Measurements from ENCODE around the gene BMP2K.
"Not testable (repeated sequence)": the region's sequence is repeated elsewhere in the genome, so short reads cannot be mapped to it uniquely, and the experiment has no call there.

Gene BMP2K

GRCh38 chr4:78863254-78863869, 87.2 kb downstream of the BMP2K start:
- no peak for DNase-seq (ENCODE audit: low read depth in 2 of 2)

GRCh38 chr4:78863991-78864390, 87.8 kb downstream of the BMP2K start:
- DNase-seq (ENCODE audit: low read depth in 2 of 2): no peak

GRCh38 chr4:78864405-78865024, 88.4 kb downstream of the BMP2K start:
- no peak for DNase-seq (ENCODE audit: low read depth in 2 of 2)

- DNase-seq (ENCODE audit: low read depth in 2 of 2): no peak
Measured at GRCh38 chr4:78865451-78865850, 89.3 kb downstream of the BMP2K start.

- DNase-seq (ENCODE audit: low read depth in 2 of 2): not testable (repeated sequence)
Measured at GRCh38 chr4:78868712-78869111, 92.6 kb downstream of the BMP2K start.

- DNase-seq (ENCODE audit: low read depth in 2 of 2): no peak
Measured at GRCh38 chr4:78870056-78870455, 93.9 kb downstream of the BMP2K start.

- DNase-seq (ENCODE audit: low read depth in 2 of 2): no peak
Measured at GRCh38 chr4:78876568-78877320, 100.6 kb downstream of the BMP2K start.

GRCh38 chr4:78878031-78878430, 101.9 kb downstream of the BMP2K start:
- no peak for DNase-seq (ENCODE audit: low read depth in 2 of 2)

GRCh38 chr4:78880874-78881492, 104.8 kb downstream of the BMP2K start:
- no peak for DNase-seq (ENCODE audit: low read depth in 2 of 2)

- DNase-seq (ENCODE audit: low read depth in 2 of 2): no peak
Measured at GRCh38 chr4:78885598-78885997, 109.4 kb downstream of the BMP2K start.

GRCh38 chr4:78889955-78890354, 113.8 kb downstream of the BMP2K start:
- no peak for DNase-seq (ENCODE audit: low read depth in 2 of 2)

- no peak for DNase-seq (ENCODE audit: low read depth in 2 of 2)
Measured at GRCh38 chr4:78899302-78899701, 123.2 kb downstream of the BMP2K start.

GRCh38 chr4:78901882-78902281, 125.7 kb downstream of the BMP2K start:
- no peak for DNase-seq (ENCODE audit: low read depth in 2 of 2)

GRCh38 chr4:78902298-78902697, 126.1 kb downstream of the BMP2K start:
- no peak for DNase-seq (ENCODE audit: low read depth in 2 of 2)

- DNase-seq (ENCODE audit: low read depth in 2 of 2): no peak
Measured at GRCh38 chr4:78904143-78904542, 128.0 kb downstream of the BMP2K start.

GRCh38 chr4:78907638-78908037, 131.5 kb downstream of the BMP2K start:
- no peak for DNase-seq (ENCODE audit: low read depth in 2 of 2)

- DNase-seq (ENCODE audit: low read depth in 2 of 2): not testable (repeated sequence)
Measured at GRCh38 chr4:78908974-78909373, 132.8 kb downstream of the BMP2K start.

- DNase-seq (ENCODE audit: low read depth in 2 of 2): no peak
Measured at GRCh38 chr4:78910612-78911011, 134.5 kb downstream of the BMP2K start.

- no peak for DNase-seq (ENCODE audit: low read depth in 2 of 2)
Measured at GRCh38 chr4:78922207-78922606, 146.1 kb downstream of the BMP2K start.

GRCh38 chr4:78923464-78924312, 147.5 kb downstream of the BMP2K start:
- no peak for DNase-seq (ENCODE audit: low read depth in 2 of 2)

- DNase-seq (ENCODE audit: low read depth in 2 of 2): no peak
Measured at GRCh38 chr4:78926826-78927225, 150.7 kb downstream of the BMP2K start.

GRCh38 chr4:78928835-78929234, 152.7 kb downstream of the BMP2K start:
- no peak for DNase-seq (ENCODE audit: low read depth in 2 of 2)
